Progenitor cell of endocrine pancreas (in vitro differentiated cells): ENCODE measurements around the gene RPS6KL1. TPM values are rescaled to one million over a fixed set of nuclear protein-coding genes. Genes with fewer than 3 reads are reported as not detected.

Source experiments
- DNase-seq: peaks from one replicate; pipeline ENCODE4 v3.0.0; 2021; ENCODE audit warnings: low spot score; ENCODE audit not compliant: unreplicated experiment
- H3K27ac Mint-ChIP-seq: 2 replicates; pipeline ENCODE4 v1.8.0; 2021; ENCODE audit warnings: mild to moderate bottlenecking, moderate library complexity, mixed read lengths
- H3K27me3 Mint-ChIP-seq: 2 replicates; pipeline ENCODE4 v1.8.0; 2021; ENCODE audit warnings: mixed read lengths
- H3K36me3 Mint-ChIP-seq: 2 replicates; pipeline ENCODE4 v1.8.0; 2022; ENCODE audit warnings: mixed read lengths; ENCODE audit not compliant: insufficient read depth
- H3K4me1 Mint-ChIP-seq: 2 replicates; pipeline ENCODE4 v1.8.0; 2021; ENCODE audit warnings: low read depth, mixed read lengths
- H3K4me3 Mint-ChIP-seq: 2 replicates; pipeline ENCODE4 v1.8.0; 2021; ENCODE audit warnings: low read depth, mild to moderate bottlenecking, moderate library complexity, mixed read lengths
- H3K9me3 Mint-ChIP-seq: 2 replicates; pipeline ENCODE4 v1.8.0; 2021; ENCODE audit warnings: low read depth, mixed read lengths
- CTCF ChIP-seq: fragments of 200-600 bp; sonication (generic); IDR thresholded peaks from one replicate; pipeline ENCODE4 v1.5.0; 2021; ENCODE audit warnings: antibody characterized with exemption, mild to moderate bottlenecking; ENCODE audit not compliant: unreplicated experiment
- total RNA-seq: library from RNA; stranded (reverse); gene quantifications from 2 replicates; pipeline ENCODE4 v1.2.1, GENCODE V29; 2021

RPS6KL1 gene
- total RNA-seq, 1 donor from 2014 or later: 3.5 TPM

- H3K9me3 Mint-ChIP-seq: no peaks in the 10 kb centered on the region
- H3K27ac Mint-ChIP-seq: no peak overlapping the region
- no peaks in the 10 kb centered on the region for H3K4me1 Mint-ChIP-seq
- TF ChIP-seq CTCF: no peak
- peaks cover 18% of the 10 kb centered on the region for H3K27me3 Mint-ChIP-seq
- no peaks in the 10 kb centered on the region for H3K36me3 Mint-ChIP-seq
- no peak overlapping the region for H3K4me3 Mint-ChIP-seq
- no peak for DNase-seq
Observed at GRCh38 chr14:74861734-74862090, 61.3 kb downstream of the RPS6KL1 start.

DNA sequence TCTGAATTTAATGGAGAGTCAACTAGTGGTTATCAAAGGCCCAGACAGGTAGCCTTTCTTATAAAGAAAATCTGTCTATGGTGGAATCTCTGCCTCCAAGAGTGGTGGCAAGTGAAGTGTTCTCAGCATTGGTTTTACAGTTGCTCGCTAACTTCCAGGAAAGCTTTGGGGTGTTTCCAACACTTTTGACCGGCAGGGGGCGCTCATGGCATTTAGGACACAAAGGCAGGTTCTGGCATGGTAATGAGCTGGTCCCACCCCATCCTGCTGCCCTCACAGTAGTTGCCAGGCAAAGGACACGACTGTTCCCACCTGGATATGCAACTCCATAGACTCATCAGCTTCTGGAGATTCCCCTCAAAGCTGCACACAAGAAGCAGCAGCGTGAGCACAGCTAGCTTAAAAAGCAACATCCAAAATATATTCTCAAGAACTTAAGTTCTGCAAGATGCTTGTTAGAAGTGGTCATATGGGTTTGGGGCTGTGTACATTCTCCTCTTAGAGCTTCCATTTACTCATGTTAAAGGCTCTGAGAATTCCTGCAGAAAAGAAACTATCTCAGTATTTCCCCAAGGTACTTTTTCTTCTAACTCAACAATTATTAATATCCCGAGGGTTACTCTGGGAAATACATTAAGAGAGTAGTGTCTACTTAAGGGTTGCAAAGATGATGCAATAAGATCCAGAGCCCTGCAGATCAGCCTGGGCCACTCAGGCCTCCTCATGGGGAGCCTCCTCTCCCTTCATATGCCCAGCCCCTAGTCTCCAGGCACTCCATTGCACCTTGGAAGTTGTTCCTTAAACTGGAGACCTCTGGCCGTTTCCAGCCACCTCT, 61.9 kb downstream of the RPS6KL1 start:
- H3K4me1 Mint-ChIP-seq: no peaks in the 10 kb centered on the region
- no peak overlapping the region for H3K4me3 Mint-ChIP-seq
- no peak overlapping the region for H3K27ac Mint-ChIP-seq
- peaks cover 12% of the 10 kb centered on the region for H3K27me3 Mint-ChIP-seq
- peak; percentile 84 for DNase-seq
- peak; percentile 89 for TF ChIP-seq CTCF
- H3K36me3 Mint-ChIP-seq: no peaks in the 10 kb centered on the region
- no peaks in the 10 kb centered on the region for H3K9me3 Mint-ChIP-seq

DNA sequence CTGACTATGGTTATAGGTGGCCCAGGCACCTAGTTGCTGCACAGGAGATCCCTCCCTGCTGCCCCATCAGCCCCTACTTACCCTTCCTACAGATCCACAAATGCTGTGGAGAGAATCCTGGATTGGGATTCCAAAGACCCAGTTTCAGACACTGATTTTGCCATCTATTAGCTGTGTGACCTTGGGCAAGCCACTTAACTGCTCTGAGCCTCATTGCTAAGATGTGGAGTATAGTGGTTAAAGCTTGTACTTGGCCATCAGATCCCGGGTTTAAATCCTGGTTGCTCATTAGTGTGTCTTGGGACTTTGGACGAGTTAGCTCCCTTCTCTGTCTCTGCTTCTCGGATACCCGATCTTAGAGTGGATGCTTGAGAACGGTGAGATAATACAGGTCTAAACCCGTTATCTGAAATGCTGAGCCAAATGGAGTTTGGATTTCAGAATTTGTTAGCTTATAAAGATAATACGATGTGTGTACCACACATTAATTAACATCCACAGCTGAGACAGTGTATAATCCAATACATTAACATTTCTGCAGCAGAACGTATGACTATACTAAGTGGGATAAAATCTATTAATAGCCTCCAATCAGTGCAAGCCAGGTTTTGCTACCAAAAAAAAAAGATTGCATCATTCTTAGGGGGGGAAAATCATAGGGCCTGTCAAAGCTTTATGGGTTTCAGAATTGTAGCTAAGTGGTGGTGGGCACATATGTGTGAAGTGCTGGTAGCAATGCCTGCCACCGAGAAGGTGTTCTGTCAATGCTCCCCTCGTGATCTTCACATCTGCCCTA, 63.1 kb downstream of the RPS6KL1 start:
- H3K4me1 Mint-ChIP-seq: no peaks in the 10 kb centered on the region
- no peak for TF ChIP-seq CTCF
- no peak overlapping the region for H3K27ac Mint-ChIP-seq
- H3K4me3 Mint-ChIP-seq: no peak overlapping the region
- H3K27me3 Mint-ChIP-seq: peaks cover 8% of the 10 kb centered on the region
- no peaks in the 10 kb centered on the region for H3K36me3 Mint-ChIP-seq
- no peaks in the 10 kb centered on the region for H3K9me3 Mint-ChIP-seq
- DNase-seq: no peak

- Mint-ChIP-seq H3K4me3 (no peak overlapping the region), H3K27me3 (no peaks in the 10 kb centered on the region), H3K27ac (no peak overlapping the region), H3K9me3 (no peaks in the 10 kb centered on the region), H3K36me3 (no peaks in the 10 kb centered on the region), H3K4me1 (peaks cover 2% of the 10 kb centered on the region)
- DNase-seq: no peak
- TF ChIP-seq CTCF: no peak
Observed at GRCh38 chr14:74858022-74858421, 65.0 kb downstream of the RPS6KL1 start.

DNA sequence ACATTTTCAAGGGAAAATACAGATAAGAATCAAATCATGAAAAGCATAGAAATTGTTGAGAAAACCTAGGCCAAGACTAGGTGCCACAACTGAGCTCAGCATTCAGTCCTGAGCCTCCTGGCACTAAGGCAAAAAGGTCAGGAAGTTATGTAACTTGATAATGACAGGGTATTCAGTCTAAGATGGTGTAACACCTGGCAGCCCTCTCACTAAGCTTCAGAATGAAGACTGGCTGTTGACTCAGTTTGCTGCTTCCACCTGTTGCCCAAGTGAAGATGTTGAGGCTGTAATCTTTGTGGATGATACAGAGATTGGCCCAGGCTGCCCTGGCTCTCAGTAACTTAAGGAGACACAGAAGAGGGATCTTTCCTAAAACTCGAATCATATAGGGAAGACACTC, 66.7 kb downstream of the RPS6KL1 start:
- H3K9me3 Mint-ChIP-seq: no peaks in the 10 kb centered on the region
- H3K27ac Mint-ChIP-seq: no peak overlapping the region
- DNase-seq: no peak
- TF ChIP-seq CTCF: no peak
- no peak overlapping the region for H3K4me3 Mint-ChIP-seq
- no peaks in the 10 kb centered on the region for H3K36me3 Mint-ChIP-seq
- H3K4me1 Mint-ChIP-seq: peaks cover 2% of the 10 kb centered on the region
- H3K27me3 Mint-ChIP-seq: no peaks in the 10 kb centered on the region
